ENCODE data around the gene RHPN2. TPM values are rescaled to one million over a fixed set of nuclear protein-coding genes. Genes with fewer than 3 reads are reported as not detected.
"Not testable (repeated sequence)": the region's sequence is repeated elsewhere in the genome, so short reads cannot be mapped to it uniquely, and the experiment has no call there.

Gene RHPN2
- total RNA-seq, 1 donor from 2014 or later, result 1.8 TPM

- no peaks in the 10 kb centered on the region for H3K4me1 Mint-ChIP-seq (ENCODE audit: low read depth, unreplicated experiment)
- no peaks in the 10 kb centered on the region for H3K9me3 Mint-ChIP-seq (ENCODE audit: unreplicated experiment)
- no peaks in the 10 kb centered on the region for H3K36me3 Mint-ChIP-seq (ENCODE audit: unreplicated experiment)
- TF ChIP-seq, protein P1, sequence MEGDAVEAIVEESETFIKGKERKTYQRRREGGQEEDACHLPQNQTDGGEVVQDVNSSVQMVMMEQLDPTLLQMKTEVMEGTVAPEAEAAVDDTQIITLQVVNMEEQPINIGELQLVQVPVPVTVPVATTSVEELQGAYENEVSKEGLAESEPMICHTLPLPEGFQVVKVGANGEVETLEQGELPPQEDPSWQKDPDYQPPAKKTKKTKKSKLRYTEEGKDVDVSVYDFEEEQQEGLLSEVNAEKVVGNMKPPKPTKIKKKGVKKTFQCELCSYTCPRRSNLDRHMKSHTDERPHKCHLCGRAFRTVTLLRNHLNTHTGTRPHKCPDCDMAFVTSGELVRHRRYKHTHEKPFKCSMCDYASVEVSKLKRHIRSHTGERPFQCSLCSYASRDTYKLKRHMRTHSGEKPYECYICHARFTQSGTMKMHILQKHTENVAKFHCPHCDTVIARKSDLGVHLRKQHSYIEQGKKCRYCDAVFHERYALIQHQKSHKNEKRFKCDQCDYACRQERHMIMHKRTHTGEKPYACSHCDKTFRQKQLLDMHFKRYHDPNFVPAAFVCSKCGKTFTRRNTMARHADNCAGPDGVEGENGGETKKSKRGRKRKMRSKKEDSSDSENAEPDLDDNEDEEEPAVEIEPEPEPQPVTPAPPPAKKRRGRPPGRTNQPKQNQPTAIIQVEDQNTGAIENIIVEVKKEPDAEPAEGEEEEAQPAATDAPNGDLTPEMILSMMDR (IDR thresholded peaks at IDR 0.05; ENCODE audit: partially characterized antibody, unreplicated experiment), result no peak
- no peak overlapping the region for H3K27ac Mint-ChIP-seq (ENCODE audit: unreplicated experiment)
- H3K4me3 Mint-ChIP-seq (ENCODE audit: unreplicated experiment), result no peak overlapping the region
- H3K27me3 Mint-ChIP-seq (ENCODE audit: unreplicated experiment), result peaks cover 3% of the 10 kb centered on the region
- no peak for DNase-seq
Observed at GRCh38 chr19:32998722-32999121, 66.0 kb downstream of the RHPN2 start.

GRCh38 chr19:32997716-32998355 lies 66.9 kb downstream of the RHPN2 start:
- H3K4me3 Mint-ChIP-seq (ENCODE audit: unreplicated experiment), result no peak overlapping the region
- no peak overlapping the region for H3K27ac Mint-ChIP-seq (ENCODE audit: unreplicated experiment)
- TF ChIP-seq, protein P1 (IDR thresholded peaks at IDR 0.05; ENCODE audit: partially characterized antibody, unreplicated experiment), result no peak
- H3K36me3 Mint-ChIP-seq (ENCODE audit: unreplicated experiment), result no peaks in the 10 kb centered on the region
- no peaks in the 10 kb centered on the region for H3K4me1 Mint-ChIP-seq (ENCODE audit: low read depth, unreplicated experiment)
- H3K9me3 Mint-ChIP-seq (ENCODE audit: unreplicated experiment), result no peaks in the 10 kb centered on the region
- H3K27me3 Mint-ChIP-seq (ENCODE audit: unreplicated experiment), result peaks cover 3% of the 10 kb centered on the region
- DNase-seq, result no peak

DNA sequence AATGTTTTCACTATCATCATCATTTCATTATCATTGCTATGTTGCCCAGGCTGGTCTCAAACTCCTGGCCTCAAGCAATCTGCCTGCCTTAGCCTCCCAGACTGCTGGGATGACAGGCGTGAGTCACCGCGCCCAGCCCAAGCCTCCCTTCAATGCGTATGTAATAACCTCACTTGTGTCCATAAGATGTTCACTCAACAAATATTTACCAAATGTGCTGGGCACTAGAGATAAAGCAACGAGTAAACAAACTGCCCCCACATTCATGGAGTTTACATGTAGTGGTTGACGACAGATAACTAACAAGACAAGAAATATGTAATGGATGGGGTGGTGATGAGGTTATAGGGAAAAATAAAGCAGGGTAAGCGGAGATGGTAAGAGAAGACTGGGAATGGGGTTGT lies 67.6 kb downstream of the RHPN2 start:
- H3K36me3 Mint-ChIP-seq (ENCODE audit: unreplicated experiment); H3K4me3 Mint-ChIP-seq (ENCODE audit: unreplicated experiment); H3K27ac Mint-ChIP-seq (ENCODE audit: unreplicated experiment): not testable (repeated sequence)

GRCh38 chr19:32995966-32996365 lies 68.7 kb downstream of the RHPN2 start:
- H3K9me3 Mint-ChIP-seq (ENCODE audit: unreplicated experiment); H3K36me3 Mint-ChIP-seq (ENCODE audit: unreplicated experiment); H3K4me3 Mint-ChIP-seq (ENCODE audit: unreplicated experiment); DNase-seq; H3K27me3 Mint-ChIP-seq (ENCODE audit: unreplicated experiment); H3K27ac Mint-ChIP-seq (ENCODE audit: unreplicated experiment); H3K4me1 Mint-ChIP-seq (ENCODE audit: low read depth, unreplicated experiment): not testable (repeated sequence)

More for the DNA sequence above, 67.6 kb downstream of the RHPN2 start:
- not testable (repeated sequence) for H3K4me1 Mint-ChIP-seq (ENCODE audit: low read depth, unreplicated experiment); H3K27me3 Mint-ChIP-seq (ENCODE audit: unreplicated experiment); H3K9me3 Mint-ChIP-seq (ENCODE audit: unreplicated experiment); DNase-seq

DNA sequence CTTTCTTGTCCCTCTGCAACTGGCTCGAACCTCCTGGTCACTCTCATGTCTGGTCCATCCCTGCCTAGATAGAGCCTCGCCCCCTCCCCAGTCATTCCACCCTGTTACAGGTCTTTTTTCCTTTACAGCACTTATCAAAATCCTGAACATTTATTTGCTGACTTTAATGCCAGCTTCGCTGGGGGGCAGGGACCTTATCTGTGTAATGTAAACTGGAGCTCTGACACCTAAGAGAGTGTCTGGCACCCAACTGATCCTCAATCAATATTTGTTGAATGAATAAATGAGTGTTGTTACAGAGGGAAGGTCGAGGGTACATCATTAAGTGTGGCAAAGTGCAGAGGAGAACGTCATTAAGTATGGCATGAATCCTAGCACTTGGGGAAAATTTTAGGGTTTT lies 76.0 kb downstream of the RHPN2 start:
- TF ChIP-seq, protein P1 (IDR thresholded peaks at IDR 0.05; ENCODE audit: partially characterized antibody, unreplicated experiment), result no peak
- Mint-ChIP-seq H3K4me1 (ENCODE audit: low read depth, unreplicated experiment) (no peaks in the 10 kb centered on the region), H3K4me3 (ENCODE audit: unreplicated experiment) (no peak overlapping the region), H3K9me3 (ENCODE audit: unreplicated experiment) (no peaks in the 10 kb centered on the region), H3K27me3 (ENCODE audit: unreplicated experiment) (peaks cover 4% of the 10 kb centered on the region), H3K27ac (ENCODE audit: unreplicated experiment) (no peak overlapping the region), H3K36me3 (ENCODE audit: unreplicated experiment) (no peaks in the 10 kb centered on the region)
- DNase-seq, result no peak

GRCh38 chr19:32988254-32988653 lies 76.4 kb downstream of the RHPN2 start:
- not testable (repeated sequence) for H3K9me3 Mint-ChIP-seq (ENCODE audit: unreplicated experiment); DNase-seq; H3K4me3 Mint-ChIP-seq (ENCODE audit: unreplicated experiment); H3K4me1 Mint-ChIP-seq (ENCODE audit: low read depth, unreplicated experiment); H3K36me3 Mint-ChIP-seq (ENCODE audit: unreplicated experiment); H3K27ac Mint-ChIP-seq (ENCODE audit: unreplicated experiment); H3K27me3 Mint-ChIP-seq (ENCODE audit: unreplicated experiment)

- not testable (repeated sequence) for H3K27ac Mint-ChIP-seq (ENCODE audit: unreplicated experiment); H3K9me3 Mint-ChIP-seq (ENCODE audit: unreplicated experiment); H3K4me1 Mint-ChIP-seq (ENCODE audit: low read depth, unreplicated experiment); DNase-seq; H3K36me3 Mint-ChIP-seq (ENCODE audit: unreplicated experiment); H3K27me3 Mint-ChIP-seq (ENCODE audit: unreplicated experiment); H3K4me3 Mint-ChIP-seq (ENCODE audit: unreplicated experiment)
Observed at GRCh38 chr19:32982488-32982887, 82.2 kb downstream of the RHPN2 start.

DNA sequence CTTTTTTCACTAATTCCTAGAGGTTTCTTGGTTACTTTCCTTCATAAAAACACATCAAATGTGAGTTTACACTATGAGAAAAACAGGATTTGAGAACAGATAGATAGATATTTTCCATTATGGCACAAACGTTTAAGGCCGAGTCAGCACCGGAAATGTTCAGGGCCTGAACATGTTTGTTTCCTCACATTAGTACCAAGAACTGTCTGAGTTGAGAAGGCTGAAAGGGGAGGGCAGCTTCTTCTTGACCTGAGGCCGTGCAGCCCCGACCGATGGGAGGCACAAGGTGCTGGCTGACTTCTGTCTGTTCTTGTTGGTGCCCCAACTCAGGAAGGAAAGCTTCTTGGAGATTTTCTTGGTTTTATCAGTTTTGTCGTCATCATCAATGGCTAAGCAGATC lies 84.9 kb downstream of the RHPN2 start:
- H3K9me3 Mint-ChIP-seq (ENCODE audit: unreplicated experiment); H3K4me1 Mint-ChIP-seq (ENCODE audit: low read depth, unreplicated experiment); H3K27ac Mint-ChIP-seq (ENCODE audit: unreplicated experiment); H3K27me3 Mint-ChIP-seq (ENCODE audit: unreplicated experiment); H3K36me3 Mint-ChIP-seq (ENCODE audit: unreplicated experiment); DNase-seq; H3K4me3 Mint-ChIP-seq (ENCODE audit: unreplicated experiment): not testable (repeated sequence)

GRCh38 chr19:32977813-32978212 lies 86.9 kb downstream of the RHPN2 start:
- H3K4me1 Mint-ChIP-seq (ENCODE audit: low read depth, unreplicated experiment); H3K9me3 Mint-ChIP-seq (ENCODE audit: unreplicated experiment); H3K4me3 Mint-ChIP-seq (ENCODE audit: unreplicated experiment); H3K27me3 Mint-ChIP-seq (ENCODE audit: unreplicated experiment); DNase-seq; H3K36me3 Mint-ChIP-seq (ENCODE audit: unreplicated experiment); H3K27ac Mint-ChIP-seq (ENCODE audit: unreplicated experiment): not testable (repeated sequence)

Data from glutamatergic neuron (in vitro differentiated cells).